HG03045 (cell line): ENCODE measurements around the gene DOK6.
"Not testable (repeated sequence)": the region's sequence is repeated elsewhere in the genome, so short reads cannot be mapped to it uniquely, and the experiment has no call there.

Experiments
- ATAC-seq: cut with Tn5 transposase; IDR thresholded peaks from one replicate; pipeline ENCODE4 v1.9.1; 2021; ENCODE audit warnings: mild to moderate bottlenecking, moderate library complexity; ENCODE audit not compliant: unreplicated experiment

The DOK6 gene

GRCh38 chr18:69789794-69790193, 389.1 kb downstream of the DOK6 start:
- ATAC-seq, result no peak

DNA sequence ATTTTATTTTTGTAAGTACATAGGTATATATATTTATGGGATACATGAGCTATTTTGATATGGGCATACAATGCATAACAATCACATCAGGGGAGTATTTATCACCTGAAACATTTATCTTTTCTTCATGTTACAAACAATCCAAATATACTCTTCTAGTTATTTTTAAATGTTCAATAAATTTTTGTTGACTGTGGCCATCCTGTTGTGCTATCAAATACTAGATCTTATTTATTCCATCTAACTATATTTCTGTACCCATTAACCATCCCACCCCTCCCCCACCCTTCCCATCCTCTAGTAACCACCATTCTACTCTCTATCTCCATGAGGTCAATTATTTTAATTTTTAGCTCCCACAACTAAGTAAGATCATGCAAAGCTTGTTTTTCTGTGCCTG, 390.0 kb downstream of the DOK6 start:
- ATAC-seq, result no peak

DNA sequence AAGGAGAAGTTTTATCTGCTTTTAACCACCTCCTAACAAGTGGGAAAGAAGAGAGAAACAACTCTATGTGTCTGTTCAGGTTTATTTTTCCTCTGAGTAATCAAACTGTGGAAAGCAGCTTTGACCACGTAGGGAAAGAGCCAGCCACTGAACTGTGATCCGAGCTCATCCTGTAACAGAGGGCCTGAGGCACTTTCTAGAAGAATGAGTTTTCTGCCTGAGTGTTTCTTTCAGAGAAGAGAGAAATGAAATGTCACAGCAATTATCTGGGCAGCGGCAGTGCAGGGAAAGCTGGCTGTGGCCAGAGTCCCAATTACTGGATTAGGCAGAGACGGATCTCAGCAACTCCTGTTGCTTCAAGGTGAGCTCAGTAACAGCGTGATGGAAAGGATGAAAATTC, 395.1 kb downstream of the DOK6 start:
- no peak for ATAC-seq

DNA sequence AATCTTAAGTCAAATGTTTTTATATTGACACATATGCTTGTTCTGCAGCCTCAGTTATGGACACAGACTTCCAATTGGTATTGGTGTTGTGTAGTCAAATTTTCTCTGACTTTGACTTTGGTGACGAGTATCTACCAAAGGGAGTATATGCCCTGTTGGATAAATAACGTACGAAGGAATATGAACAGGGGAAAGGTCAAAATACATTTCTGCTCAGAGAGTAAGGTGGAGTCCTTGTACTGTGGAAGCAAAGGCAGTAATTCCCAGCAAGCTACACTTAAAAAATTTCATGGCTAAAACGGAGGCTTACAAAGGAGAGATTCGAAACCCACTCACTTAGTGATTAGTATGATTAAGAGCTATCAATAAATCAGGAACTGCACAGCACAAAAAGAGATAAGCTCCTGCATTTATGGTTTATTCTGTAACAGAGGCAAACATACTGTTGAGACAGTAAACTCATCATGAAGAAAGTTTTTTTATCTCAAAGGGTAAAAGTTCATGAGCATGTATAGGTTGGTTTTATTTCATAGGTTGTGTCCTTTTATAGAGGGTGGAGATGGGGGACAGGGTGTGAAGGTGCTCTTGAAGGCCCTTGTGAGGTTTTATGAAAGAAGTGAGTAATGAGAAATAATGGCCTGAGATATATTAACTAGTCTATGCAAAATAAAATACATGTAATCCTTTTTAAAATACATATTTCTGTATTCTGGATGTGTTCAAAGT, 404.3 kb downstream of the DOK6 start:
- no peak for ATAC-seq

DNA sequence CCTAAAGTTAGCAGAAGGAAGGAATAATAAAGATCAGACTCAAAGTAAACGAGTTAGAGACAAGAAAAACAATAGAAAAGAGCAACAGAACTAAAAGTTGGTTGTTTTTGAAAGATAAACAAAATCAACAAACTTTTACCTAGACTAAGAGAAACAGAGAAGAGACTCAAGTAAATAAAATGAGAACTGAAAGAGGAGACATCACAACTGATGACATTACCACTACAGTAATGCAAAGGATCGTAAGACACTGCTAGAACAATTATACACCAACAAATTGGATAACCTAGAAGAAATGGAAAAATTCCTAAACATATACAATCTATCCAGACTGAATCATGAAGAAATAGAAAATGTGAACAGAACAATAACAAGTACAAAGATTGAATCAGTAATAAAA, 407.7 kb downstream of the DOK6 start:
- ATAC-seq, result no peak

DNA sequence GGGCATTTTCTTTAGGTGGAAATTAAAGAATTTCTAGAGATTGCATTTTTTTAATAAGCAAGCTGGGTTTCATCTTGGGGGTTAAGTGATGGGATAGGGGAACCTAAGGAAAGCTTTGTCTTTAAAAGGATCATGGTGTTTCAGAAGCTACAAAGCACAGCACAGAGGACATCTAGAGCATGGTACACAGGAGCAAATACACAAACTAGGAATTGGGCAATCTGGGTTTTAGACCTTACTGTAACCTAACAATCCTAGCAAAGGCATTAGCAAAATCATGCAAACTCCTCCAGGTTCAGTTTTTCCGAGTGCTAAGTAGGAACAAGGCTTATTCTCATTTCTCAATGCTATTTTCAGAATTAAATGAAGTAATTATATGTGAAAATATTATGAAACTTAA, 412.9 kb downstream of the DOK6 start:
- no peak for ATAC-seq

DNA sequence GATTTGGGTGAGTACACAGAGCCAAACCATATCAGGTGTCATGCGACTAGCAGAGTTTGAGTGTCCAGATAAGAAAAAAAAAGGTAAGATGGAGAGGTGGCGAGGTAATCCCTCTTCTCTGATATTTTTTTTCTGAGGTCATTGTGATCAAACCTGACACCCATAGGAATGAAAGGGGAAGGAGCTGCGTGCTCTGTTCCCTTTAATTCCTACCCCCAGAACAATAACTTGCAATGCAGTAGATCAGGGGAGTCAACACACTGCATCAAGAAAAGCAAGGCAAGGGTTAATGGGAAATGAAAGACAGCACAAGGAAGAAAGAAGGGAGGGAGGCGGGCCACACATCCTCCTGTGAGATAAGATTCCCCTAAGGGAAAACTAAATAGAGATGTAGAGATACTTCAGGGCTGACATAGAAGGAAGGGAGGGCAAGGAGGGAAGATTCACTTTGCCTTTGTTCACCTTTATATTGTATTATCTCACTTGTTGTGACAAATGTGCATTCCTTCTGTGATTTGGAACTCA, 414.2 kb downstream of the DOK6 start:
- no peak for ATAC-seq

DNA sequence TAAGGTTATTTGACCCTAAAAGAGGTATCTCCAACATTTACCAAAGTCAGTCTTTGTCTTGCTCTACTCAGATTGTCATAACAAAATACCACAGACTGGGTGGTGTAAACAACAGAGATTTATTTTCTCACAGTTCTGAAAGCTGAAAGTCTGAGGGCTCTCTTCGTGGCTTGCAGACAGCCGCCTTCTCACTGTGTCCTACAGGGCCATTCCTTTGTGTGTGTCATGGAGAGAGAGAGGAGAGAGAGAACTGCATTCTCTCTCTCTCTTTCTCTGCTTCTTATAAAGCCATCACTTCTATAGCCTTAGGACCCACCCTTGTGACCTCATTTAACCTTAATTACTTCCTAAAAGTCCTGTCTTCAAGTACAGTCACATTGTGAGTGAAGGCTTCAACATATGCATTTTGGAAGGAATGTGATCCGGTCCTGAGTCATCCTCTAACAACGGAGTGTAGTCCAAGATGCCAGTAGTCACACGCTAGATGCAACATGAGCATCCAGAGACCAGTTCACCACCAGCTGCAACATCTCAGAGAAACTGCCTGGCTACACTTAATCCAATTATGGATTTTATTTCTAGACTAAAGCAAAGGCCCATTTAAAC, 416.8 kb downstream of the DOK6 start:
- ATAC-seq, result no peak

DNA sequence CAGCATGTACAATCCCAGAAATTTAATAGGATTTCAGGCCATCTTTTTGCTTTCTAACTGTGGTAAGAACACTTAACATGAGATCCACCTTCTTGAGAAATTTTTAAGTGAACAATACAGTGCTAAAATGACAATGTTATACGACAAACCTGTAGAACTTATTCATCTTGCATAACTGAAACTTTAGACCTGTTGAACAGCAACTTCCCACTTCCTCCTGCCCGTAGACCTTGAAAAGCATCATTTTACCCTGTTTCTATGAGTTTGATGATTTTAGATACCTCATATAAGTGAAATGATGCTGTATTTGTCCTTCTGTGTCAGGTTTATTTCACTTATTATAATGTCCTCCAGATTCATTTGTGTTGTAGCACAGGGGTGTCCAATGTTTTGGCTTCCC, 418.8 kb downstream of the DOK6 start:
- ATAC-seq, result no peak

DNA sequence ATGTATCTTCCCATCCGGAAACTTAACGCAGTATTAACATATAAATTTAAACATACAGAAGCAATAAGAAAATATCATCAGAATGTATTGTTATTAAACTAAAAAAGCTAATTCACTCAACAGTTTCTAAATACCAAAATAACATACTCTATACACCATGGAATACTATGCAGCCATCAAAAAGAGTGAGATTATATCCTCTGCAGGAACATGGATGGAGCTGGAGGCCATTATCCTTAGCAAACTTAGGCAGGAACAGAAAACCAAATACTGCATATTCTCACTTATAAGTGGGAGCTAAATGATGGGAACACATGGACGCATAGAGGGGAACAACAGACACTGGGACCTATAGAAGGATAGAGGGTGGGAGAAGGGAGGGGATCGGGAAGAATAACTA, 419.9 kb downstream of the DOK6 start:
- no peak for ATAC-seq

- no peak for ATAC-seq
Observed at GRCh38 chr18:69830189-69830588, 429.5 kb downstream of the DOK6 start.

DNA sequence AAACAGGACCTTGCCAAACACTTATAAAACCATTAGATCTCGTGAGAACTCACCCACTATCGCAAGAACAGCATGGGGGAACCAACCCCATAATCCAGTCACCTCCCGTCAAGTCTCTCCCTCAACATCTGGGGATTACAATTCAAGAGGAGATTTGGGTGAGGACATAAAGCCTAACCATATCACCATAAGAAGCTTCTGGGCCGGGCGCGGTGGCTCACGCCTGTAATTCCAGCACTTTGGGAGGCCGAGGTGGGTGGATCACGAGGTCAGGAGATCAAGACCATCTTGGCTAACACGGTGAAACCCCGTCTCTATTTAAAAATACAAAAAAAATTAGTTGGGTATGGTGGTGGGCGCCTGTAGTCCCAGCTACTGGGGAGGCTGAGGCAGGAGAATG, 434.3 kb downstream of the DOK6 start:
- ATAC-seq, result not testable (repeated sequence)

DNA sequence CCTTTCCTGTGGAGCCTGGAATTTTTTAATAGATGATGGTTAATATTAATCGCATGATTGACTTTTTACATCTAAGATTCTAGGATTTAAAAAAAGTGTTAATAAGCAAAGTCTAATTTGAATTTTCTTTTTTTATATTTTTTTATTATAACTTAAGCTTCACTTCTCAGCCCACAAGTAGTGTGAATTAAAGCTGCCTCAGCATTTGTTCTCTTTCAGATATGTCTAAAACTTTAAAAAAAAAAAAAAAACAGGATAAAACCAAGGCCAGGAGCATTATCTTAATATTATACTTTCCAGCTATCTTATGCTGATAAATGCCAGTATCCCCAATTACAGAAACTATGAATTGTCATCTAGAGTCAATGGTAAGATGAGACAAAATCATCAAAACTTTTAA, 437.3 kb downstream of the DOK6 start:
- ATAC-seq, result no peak

GRCh38 chr18:69838620-69839411, 438.1 kb downstream of the DOK6 start:
- no peak for ATAC-seq

DNA sequence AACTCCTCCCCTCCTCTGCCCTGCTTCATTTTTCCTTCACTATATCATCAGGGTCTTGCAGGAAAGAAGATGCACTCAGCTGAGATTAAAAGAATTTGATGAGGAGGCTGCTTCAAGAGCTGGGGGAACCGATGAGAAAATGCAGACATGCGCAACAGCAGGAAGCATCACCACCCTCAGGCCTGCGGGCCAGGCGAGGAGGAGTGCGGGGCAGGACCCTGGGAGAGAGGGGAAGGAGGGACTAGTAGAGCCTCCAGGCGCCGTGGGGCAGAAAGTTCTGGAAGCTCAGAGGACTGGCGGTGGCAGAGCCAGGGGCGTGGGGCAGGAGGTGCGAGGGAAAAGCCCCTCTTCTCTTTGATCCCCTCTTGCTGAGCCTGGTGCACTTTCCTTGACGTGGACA, 438.8 kb downstream of the DOK6 start:
- no peak for ATAC-seq

DNA sequence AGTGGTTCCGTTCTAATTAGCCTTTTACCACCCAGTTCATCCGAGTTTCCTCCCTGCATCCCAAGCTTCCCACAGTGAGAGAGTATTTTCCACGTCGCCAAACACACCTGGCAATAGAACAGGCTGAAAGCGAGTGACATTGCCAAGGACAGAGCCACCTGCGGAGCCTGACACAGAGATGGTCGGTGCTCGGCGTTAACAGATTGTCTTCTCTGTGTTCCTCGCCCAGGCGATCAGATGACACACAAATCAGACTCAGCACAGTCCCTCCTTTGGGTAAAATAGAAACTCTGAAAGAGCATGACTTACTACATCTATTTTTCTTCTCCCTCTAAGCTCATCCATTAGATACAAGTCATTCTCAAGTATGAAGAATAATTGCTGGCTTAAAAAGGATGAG, 439.3 kb downstream of the DOK6 start:
- no peak for ATAC-seq

DNA sequence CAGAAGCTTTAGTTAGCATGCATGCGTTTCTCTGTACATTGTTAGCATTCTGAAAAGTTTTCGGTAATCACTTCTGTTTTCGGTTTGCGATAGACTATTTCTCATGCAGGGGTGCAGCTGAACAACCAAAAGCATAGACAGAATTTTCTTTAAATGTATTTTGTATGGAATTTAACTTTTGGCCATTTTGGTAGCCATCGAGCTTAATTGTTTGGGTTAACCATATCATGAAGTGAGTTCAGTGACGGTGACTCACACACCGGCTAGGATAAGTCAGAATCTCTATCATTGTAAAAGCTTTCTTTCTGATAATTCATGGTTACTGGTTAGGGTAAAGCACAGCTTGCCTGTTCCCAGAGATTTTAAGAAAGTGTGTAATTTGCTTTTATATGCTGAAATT, 439.8 kb downstream of the DOK6 start:
- ATAC-seq, result no peak

- no peak for ATAC-seq
Observed at GRCh38 chr18:69841117-69841516, 440.4 kb downstream of the DOK6 start.

- no peak for ATAC-seq
Observed at GRCh38 chr18:69843015-69843414, 442.3 kb downstream of the DOK6 start.

GRCh38 chr18:69844656-69845055, 444.0 kb downstream of the DOK6 start:
- no peak for ATAC-seq

GRCh38 chr18:69845593-69846506, 445.2 kb downstream of the DOK6 start:
- no peak for ATAC-seq
